ENCODE data around the gene CDCA5.

The CDCA5 gene

GRCh38 chr11:65095974-65096806, 12.3 kb upstream of the CDCA5 start, which contains the start of gene VPS51:
Gene VPS51, plus strand, starts transcription at chr11:65096214. Its CDS starts 37 bp downstream, at chr11:65096251.
- peaks cover 0 to 13% (median 5%) of the 10 kb centered on the region in 3 donors for H3K36me3 ChIP-seq

DNA sequence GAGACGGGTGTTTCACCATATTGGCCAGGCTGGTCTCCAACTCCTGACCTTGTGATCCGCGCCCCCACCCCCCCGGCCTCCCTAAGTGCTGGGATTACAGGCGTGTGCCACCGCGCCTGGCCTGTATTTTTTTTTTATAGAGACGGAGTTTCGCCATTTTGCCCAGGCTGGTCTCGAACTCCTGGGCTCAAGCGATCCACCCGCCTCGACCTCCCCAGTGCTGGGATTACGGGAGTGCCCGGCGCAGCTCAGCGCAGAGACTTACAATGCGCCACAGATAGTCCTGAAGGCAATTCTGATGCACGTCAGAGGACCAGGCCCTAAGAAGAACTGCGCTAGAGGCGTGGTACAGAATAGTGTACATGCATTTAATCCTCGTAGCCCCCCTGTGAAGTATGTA, 11.6 kb upstream of the CDCA5 start:
- Histone ChIP-seq H3K27me3 (no peaks in the 10 kb centered on the region), H3K9me3 (no peaks in the 10 kb centered on the region), H3K36me3 (peaks cover 0 to 13% (median 5%) of the 10 kb centered on the region in 3 donors), H3K4me3 (peak overlapping the region in 1 of 2 donors; percentile 97), H3K27ac (peak overlapping the region; percentile 89 to 93), H3K4me1 (peaks cover 0 to 24% (median 14%) of the 10 kb centered on the region in 4 donors)
- intact Hi-C loops (cut with DNase I; ENCODE audit: low total_unique reads), result no loop called here
- DNase-seq, result no peak
- TF ChIP-seq CTCF (IDR thresholded peaks at IDR 0.05), result no peak

More at GRCh38 chr11:65095974-65096806, 12.3 kb upstream of the CDCA5 start, which contains the start of gene VPS51:
- Histone ChIP-seq H3K4me1 (peaks cover 0 to 24% (median 14%) of the 10 kb centered on the region in 4 donors), H3K27ac (peak within 1 kb of the TSS; percentile 89 to 93), H3K27me3 (no peaks in the 10 kb centered on the region), H3K4me3 (peak within 1 kb of the TSS; percentile 81 to 97), H3K9me3 (no peaks in the 10 kb centered on the region)
- intact Hi-C loops (cut with DNase I; ENCODE audit: low total_unique reads), result no loop called here
- TF ChIP-seq CTCF (IDR thresholded peaks at IDR 0.05), result peak in 1 of 2 experiments; percentile 27
- DNase-seq, result peak; percentile 91 to 92

DNA sequence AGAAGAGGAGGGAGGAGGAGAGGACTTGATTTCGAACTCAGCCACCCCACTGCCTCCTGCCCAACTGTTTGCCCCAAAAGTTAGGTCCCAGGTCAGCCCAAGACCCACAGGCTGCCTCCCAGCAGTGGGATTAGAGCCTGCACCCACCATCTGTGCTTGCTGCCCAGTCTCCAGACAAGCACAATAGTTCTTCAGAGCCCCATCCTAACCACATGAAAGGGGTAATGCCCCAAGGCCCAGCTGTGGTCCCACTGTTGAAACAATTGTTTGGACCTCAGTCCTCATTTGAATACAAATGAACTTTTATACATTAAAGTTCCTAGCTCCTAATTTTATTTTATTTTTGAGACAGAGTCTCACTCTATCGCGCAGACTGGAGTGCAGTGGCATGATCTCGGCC, 6.8 kb upstream of the CDCA5 start:
- Histone ChIP-seq H3K27me3 (no peaks in the 10 kb centered on the region), H3K27ac (no peak overlapping the region), H3K36me3 (peaks cover 25 to 44% (median 35%) of the 10 kb centered on the region in 3 donors), H3K9me3 (no peaks in the 10 kb centered on the region), H3K4me3 (no peak overlapping the region), H3K4me1 (peaks cover 0 to 2% (median 2%) of the 10 kb centered on the region in 4 donors)
- DNase-seq, result no peak
- intact Hi-C loops (cut with DNase I; ENCODE audit: low total_unique reads), result no loop called here
- TF ChIP-seq CTCF (IDR thresholded peaks at IDR 0.05), result no peak

GRCh38 chr11:65089621-65090020, 5.8 kb upstream of the CDCA5 start:
- Histone ChIP-seq H3K9me3 (no peaks in the 10 kb centered on the region), H3K27ac (no peak overlapping the region), H3K36me3 (peaks cover 25 to 46% (median 35%) of the 10 kb centered on the region in 3 donors), H3K27me3 (no peaks in the 10 kb centered on the region), H3K4me3 (no peak overlapping the region), H3K4me1 (peaks cover 0 to 10% (median 9%) of the 10 kb centered on the region in 4 donors)
- no peak for DNase-seq
- TF ChIP-seq CTCF (IDR thresholded peaks at IDR 0.05), result no peak
- intact Hi-C loops (cut with DNase I; ENCODE audit: low total_unique reads), result loop anchor here (5.0 kb wide), 1 partner anchor 62 kb away; the partner anchor contains the start of gene SNX15

DNA sequence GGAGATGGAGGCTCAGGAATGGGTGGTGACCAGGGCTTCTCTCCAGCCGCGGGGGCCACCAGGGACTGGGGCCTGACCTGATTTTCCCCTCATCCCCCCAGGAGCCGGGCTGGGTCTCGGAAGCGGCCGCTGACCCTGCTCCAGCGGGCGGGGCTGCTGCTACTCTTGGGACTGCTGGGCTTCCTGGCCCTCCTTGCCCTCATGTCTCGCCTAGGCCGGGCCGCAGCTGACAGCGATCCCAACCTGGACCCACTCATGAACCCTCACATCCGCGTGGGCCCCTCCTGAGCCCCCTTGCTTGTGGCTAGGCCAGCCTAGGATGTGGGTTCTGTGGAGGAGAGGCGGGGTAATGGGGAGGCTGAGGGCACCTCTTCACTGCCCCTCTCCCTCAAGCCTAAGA, 4.0 kb upstream of the CDCA5 start:
- H3K9me3 ChIP-seq, result no peaks in the 10 kb centered on the region
- no peak overlapping the region for H3K27ac ChIP-seq
- no peak for DNase-seq
- no peak overlapping the region for H3K4me3 ChIP-seq
- no peak for TF ChIP-seq CTCF (IDR thresholded peaks at IDR 0.05)
- no peaks in the 10 kb centered on the region for H3K27me3 ChIP-seq
- H3K36me3 ChIP-seq, result peaks cover 25 to 46% (median 35%) of the 10 kb centered on the region in 3 donors
- intact Hi-C loops (cut with DNase I; ENCODE audit: low total_unique reads), result loop anchor here (5.0 kb wide), 1 partner anchor 61 kb away; the partner anchor contains the start of gene SNX15
- H3K4me1 ChIP-seq, result peaks cover 0 to 21% (median 17%) of the 10 kb centered on the region in 4 donors

Measured in tibial artery (tissue), 4 donors.